Skeletal muscle satellite cell (primary cell): ENCODE results near the gene CBLN2.

Source experiments
- H3K27me3 ChIP-seq: 2 replicates; pipeline ENCODE4 v1.7.0; 2013; ENCODE audit warnings: low read length; ENCODE audit not compliant: control insufficient read depth, insufficient read depth
- H3K36me3 ChIP-seq: 2 replicates; pipeline ENCODE4 v1.7.0; 2013; ENCODE audit warnings: mild to moderate bottlenecking, control low read depth, low read length; ENCODE audit not compliant: insufficient read depth
- H3K4me1 ChIP-seq: 2 replicates; pipeline ENCODE4 v1.7.0; 2013; ENCODE audit warnings: low read length; ENCODE audit not compliant: control insufficient read depth, insufficient read depth
- H3K4me2 ChIP-seq: 2 replicates; pipeline ENCODE4 v1.7.0; 2013; ENCODE audit warnings: mild to moderate bottlenecking, low read length
- H3K4me3 ChIP-seq: 2 replicates; pipeline ENCODE4 v1.7.0; 2013; ENCODE audit warnings: low read length
- H3K9ac ChIP-seq: 2 replicates; pipeline ENCODE4 v1.7.0; 2013; ENCODE audit warnings: mild to moderate bottlenecking, low read depth, low read length, moderate library complexity
- H3K9me3 ChIP-seq: replicated peaks from 2 replicates; pipeline ENCODE4 v1.7.0; 2013; ENCODE audit warnings: mild to moderate bottlenecking, control low read depth, low read length

CBLN2 gene

GRCh38 chr18:72541871-72542332 lies 2.2 kb downstream of the CBLN2 start:
- Histone ChIP-seq H3K27me3 (peaks cover 31% of the 10 kb centered on the region), H3K4me1 (no peaks in the 10 kb centered on the region), H3K9ac (no peak overlapping the region), H3K4me3 (no peak overlapping the region), H3K4me2 (no peak overlapping the region), H3K36me3 (no peaks in the 10 kb centered on the region), H3K9me3 (no peaks in the 10 kb centered on the region)

- no peaks in the 10 kb centered on the region for H3K9me3 ChIP-seq
- no peaks in the 10 kb centered on the region for H3K36me3 ChIP-seq
- H3K4me1 ChIP-seq = no peaks in the 10 kb centered on the region
- no peak overlapping the region for H3K4me2 ChIP-seq
- no peak overlapping the region for H3K4me3 ChIP-seq
- peaks cover 24% of the 10 kb centered on the region for H3K27me3 ChIP-seq
- H3K9ac ChIP-seq = no peak overlapping the region
These were observed 4.2 kb downstream of the CBLN2 start for GRCh38 chr18:72539901-72540300.

DNA sequence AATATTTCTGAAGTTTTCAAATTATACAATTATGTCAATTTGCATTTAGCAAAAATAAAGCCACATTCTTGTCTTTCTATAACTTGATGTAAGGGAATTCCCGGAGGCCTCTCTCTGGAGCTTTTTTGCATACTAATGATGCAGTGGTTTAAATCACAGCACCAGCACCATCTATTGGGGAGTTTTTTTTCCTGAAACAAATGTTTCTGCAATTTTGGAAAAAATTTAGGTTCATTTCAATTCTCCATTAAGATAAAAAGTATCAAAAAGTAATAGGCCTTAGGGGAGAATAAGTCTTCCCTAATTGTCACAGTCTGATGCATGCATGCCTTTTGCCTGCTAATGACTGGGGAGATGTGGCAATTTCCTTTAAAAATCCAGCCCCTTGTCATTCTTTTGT lies 13.5 kb downstream of the CBLN2 start:
- H3K4me1 ChIP-seq = no peaks in the 10 kb centered on the region
- no peak overlapping the region for H3K4me3 ChIP-seq
- H3K9ac ChIP-seq = no peak overlapping the region
- H3K36me3 ChIP-seq = no peaks in the 10 kb centered on the region
- H3K27me3 ChIP-seq = no peaks in the 10 kb centered on the region
- H3K4me2 ChIP-seq = no peak overlapping the region
- peaks cover 3% of the 10 kb centered on the region for H3K9me3 ChIP-seq

- Histone ChIP-seq H3K9me3 (peaks cover 6% of the 10 kb centered on the region), H3K4me2 (no peak overlapping the region), H3K4me3 (no peak overlapping the region), H3K36me3 (no peaks in the 10 kb centered on the region), H3K9ac (no peak overlapping the region), H3K4me1 (no peaks in the 10 kb centered on the region), H3K27me3 (no peaks in the 10 kb centered on the region)
These were observed 39.3 kb downstream of the CBLN2 start for GRCh38 chr18:72504866-72505265.

DNA sequence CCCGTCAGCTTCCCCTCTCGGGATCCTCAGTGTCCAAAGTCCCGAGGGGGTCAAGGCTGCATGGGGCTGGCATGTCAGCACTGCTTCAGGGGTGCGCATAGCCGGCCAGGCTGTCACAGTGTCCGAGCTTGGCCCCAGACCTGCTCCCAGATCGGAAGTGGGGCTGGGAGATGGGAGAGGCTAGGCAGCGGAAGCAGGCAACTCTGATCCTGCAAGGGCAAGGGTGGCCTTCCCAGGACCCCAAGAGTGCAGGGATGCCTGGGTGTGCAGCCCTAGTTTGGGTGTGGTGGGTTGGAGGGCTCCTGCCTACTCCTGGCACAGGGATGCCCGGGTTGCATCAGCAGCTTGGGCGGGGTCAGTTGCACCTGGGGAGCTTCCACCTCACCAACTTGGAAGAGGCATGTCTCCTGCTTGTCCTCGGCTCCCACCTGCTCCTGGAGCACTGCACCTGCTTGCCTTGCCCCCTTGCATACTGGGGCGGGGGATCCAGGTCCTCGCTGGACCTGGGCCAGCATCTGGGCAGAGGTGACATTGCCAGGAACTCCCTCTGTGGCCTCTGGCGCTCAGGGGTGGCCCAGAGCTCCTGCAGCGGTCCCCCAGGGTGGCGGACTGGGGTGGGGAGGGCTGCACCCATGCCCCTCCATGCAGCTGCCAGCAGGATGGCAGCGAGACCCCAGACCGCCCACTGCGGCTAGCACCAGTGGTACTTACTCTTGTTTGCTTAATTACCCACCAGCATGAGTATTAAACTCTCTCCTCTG lies 41.3 kb downstream of the CBLN2 start:
- H3K9me3 ChIP-seq = peaks cover 6% of the 10 kb centered on the region
- H3K27me3 ChIP-seq = no peaks in the 10 kb centered on the region
- no peak overlapping the region for H3K4me3 ChIP-seq
- no peaks in the 10 kb centered on the region for H3K36me3 ChIP-seq
- H3K4me1 ChIP-seq = no peaks in the 10 kb centered on the region
- no peak overlapping the region for H3K9ac ChIP-seq
- no peak overlapping the region for H3K4me2 ChIP-seq

GRCh38 chr18:72492497-72492896 lies 51.6 kb downstream of the CBLN2 start:
- Histone ChIP-seq H3K36me3 (no peaks in the 10 kb centered on the region), H3K4me2 (no peak overlapping the region), H3K9me3 (peaks cover 4% of the 10 kb centered on the region), H3K9ac (no peak overlapping the region), H3K4me3 (no peak overlapping the region), H3K4me1 (no peaks in the 10 kb centered on the region), H3K27me3 (no peaks in the 10 kb centered on the region)
